Liver (tissue), 9 donors: ENCODE measurements around the gene CYFIP1. TPM values are rescaled to one million over a fixed set of nuclear protein-coding genes. Genes with fewer than 3 reads are reported as not detected.

ENCODE experiments used
- DNase-seq: peaks from one replicate; pipeline ENCODE4 v3.0.0-alpha.2; 2017; ENCODE audit warnings: low spot score
- H3K27ac ChIP-seq, 2 donors: one replicate each; pipeline ENCODE4 v1.7.0; 2013; ENCODE audit warnings: inconsistent platforms in 2 of 2, low read length in 2 of 2, control low read depth in 1 of 2, low read depth in 1 of 2, mild to moderate bottlenecking in 1 of 2
- H3K27me3 ChIP-seq, 4 donors: one replicate each; pipeline versions ENCODE4 v1.6.1 to v1.7.0; 2013; ENCODE audit warnings: low read length in 3 of 4, inconsistent platforms in 1 of 4, mild to moderate bottlenecking in 1 of 4, moderate library complexity in 1 of 4; ENCODE audit not compliant: control insufficient read depth in 4 of 4, insufficient read depth in 4 of 4
- H3K36me3 ChIP-seq, 4 donors: one replicate each; pipeline versions ENCODE4 v1.6.1 to v1.7.0; 2013; ENCODE audit warnings: low read length in 3 of 4, mild to moderate bottlenecking in 3 of 4, low read depth in 1 of 4, moderate library complexity in 1 of 4; ENCODE audit not compliant: control insufficient read depth in 4 of 4, insufficient read depth in 3 of 4
- H3K4me1 ChIP-seq, 4 donors: one replicate each; pipeline versions ENCODE4 v1.6.1 to v1.7.0; 2013; ENCODE audit warnings: low read length in 3 of 4, mild to moderate bottlenecking in 3 of 4, moderate library complexity in 1 of 4; ENCODE audit not compliant: control insufficient read depth in 4 of 4, insufficient read depth in 4 of 4
- H3K4me3 ChIP-seq, 3 donors: one replicate each; pipeline versions ENCODE4 v1.6.1 to v1.7.0; 2013; ENCODE audit warnings: low read length in 3 of 3, control low read depth in 1 of 3, low read depth in 1 of 3, mild to moderate bottlenecking in 1 of 3
- H3K9ac ChIP-seq, 2 donors: one replicate each; pipeline ENCODE4 v1.7.0; 2013; ENCODE audit warnings: low read length in 2 of 2, mild to moderate bottlenecking in 2 of 2, moderate library complexity in 2 of 2, control low read depth in 1 of 2, low read depth in 1 of 2
- H3K9me3 ChIP-seq, 4 donors: one replicate each; pipeline versions ENCODE4 v1.6.1 to v1.7.0; 2013; ENCODE audit warnings: low read length in 3 of 4; ENCODE audit not compliant: control insufficient read depth in 4 of 4
- EGR1 ChIP-seq, 2 donors: IDR thresholded peaks; 2 replicates each; pipeline ENCODE4 v1.6.1; 2016 to 2018; ENCODE audit warnings: antibody characterized with exemption in 2 of 2, low read depth in 2 of 2
- FOXA1 ChIP-seq: IDR thresholded peaks from 2 replicates; pipeline ENCODE4 v1.6.1; 2016; ENCODE audit warnings: antibody characterized with exemption
- FOXA2 ChIP-seq: IDR thresholded peaks from 2 replicates; pipeline ENCODE4 v1.6.1; 2016; ENCODE audit warnings: antibody characterized with exemption
- GABPA ChIP-seq, 2 donors: IDR thresholded peaks in 1 of 2; conservative IDR thresholded peaks in 1 of 2; 2 replicates each; pipeline ENCODE4 v1.6.1; 2016; ENCODE audit warnings: antibody characterized with exemption in 2 of 2, mild to moderate bottlenecking in 1 of 2, moderate library complexity in 1 of 2
- HNF4A ChIP-seq, 2 donors: conservative IDR thresholded peaks; 2 replicates each; pipeline ENCODE4 v1.6.1; 2016; ENCODE audit warnings: antibody characterized with exemption in 2 of 2, mild to moderate bottlenecking in 2 of 2
- JUND ChIP-seq, 2 donors: IDR thresholded peaks; 2 replicates each; pipeline ENCODE4 v1.6.1; 2016; ENCODE audit warnings: antibody characterized with exemption in 2 of 2
- NR2F2 ChIP-seq: IDR thresholded peaks from 2 replicates; pipeline ENCODE4 v1.6.1; 2016; ENCODE audit warnings: antibody characterized with exemption
- RAD21 ChIP-seq, 2 donors: IDR thresholded peaks; 2 replicates each; pipeline ENCODE4 v1.6.1; 2016; ENCODE audit warnings: antibody characterized with exemption in 2 of 2, mild to moderate bottlenecking in 2 of 2
- REST ChIP-seq: IDR thresholded peaks from 2 replicates; pipeline ENCODE4 v1.6.1; 2016; ENCODE audit warnings: antibody characterized with exemption, mild to moderate bottlenecking
- RXRA ChIP-seq, 2 donors: IDR thresholded peaks; 2 replicates each; pipeline ENCODE4 v1.6.1; 2017 to 2018; ENCODE audit warnings: antibody characterized with exemption in 2 of 2, mild to moderate bottlenecking in 1 of 2
- SP1 ChIP-seq: IDR thresholded peaks from 2 replicates; pipeline ENCODE4 v1.6.1; 2018; ENCODE audit warnings: antibody characterized with exemption, mild to moderate bottlenecking
- TAF1 ChIP-seq: conservative IDR thresholded peaks from 2 replicates; pipeline ENCODE4 v1.6.1; 2016; ENCODE audit warnings: antibody characterized with exemption, mild to moderate bottlenecking
- YY1 ChIP-seq: IDR thresholded peaks from 2 replicates; pipeline ENCODE4 v1.6.1; 2016; ENCODE audit warnings: antibody characterized with exemption, mild to moderate bottlenecking
- WGBS: extraction: QIAGEN DNeasy Blood & Tissue Kit; methylation state at CpG from one replicate; pipeline ENCODE4 v1.1.7; 2013; 5-methylcytosine and 5-hydroxymethylcytosine counted together
- polyA plus RNA-seq, 2 donors: library from polyadenylated mRNA; stranded (reverse) in 1 of 2; unstranded in 1 of 2; fragments of 200-250 nt in 1 of 2; fragments of >200 nt in 1 of 2; fragmentation: Nextera tagmentation in 1 of 2; extraction: Ambion mirVana in 1 of 2; gene quantifications; one replicate each; pipeline versions ENCODE4 v1.2.1 to v1.2.3, GENCODE V29; 2013 to 2015
- total RNA-seq, 2 donors: library from RNA; depleted of rRNA; stranded (reverse); fragments of >200 nt; gene quantifications; one replicate each; pipeline ENCODE4 v1.2.3, GENCODE V29; 2014
- TF ChIP-seq, protein P1 (sequence below): IDR thresholded peaks from 2 replicates; pipeline ENCODE4 v1.6.1; 2016; ENCODE audit warnings: antibody characterized with exemption
- TF ChIP-seq, protein P2 (sequence below): fragments of 150-350 bp; IDR thresholded peaks from 2 replicates; pipeline ENCODE4 v1.5.1; 2017; ENCODE audit warnings: improper control_type of control experiment, low read depth, low read length; ENCODE audit not compliant: missing input control
- donor health status: healthy.
- donor health status: healthy.
- donor health status: healthy.
- donor health status: healthy.
- donor health status: healthy.

Gene CYFIP1
- total and polyA plus RNA-seq, 4 donors = 13.5 to 48.3 (median 38.3) TPM

DNA sequence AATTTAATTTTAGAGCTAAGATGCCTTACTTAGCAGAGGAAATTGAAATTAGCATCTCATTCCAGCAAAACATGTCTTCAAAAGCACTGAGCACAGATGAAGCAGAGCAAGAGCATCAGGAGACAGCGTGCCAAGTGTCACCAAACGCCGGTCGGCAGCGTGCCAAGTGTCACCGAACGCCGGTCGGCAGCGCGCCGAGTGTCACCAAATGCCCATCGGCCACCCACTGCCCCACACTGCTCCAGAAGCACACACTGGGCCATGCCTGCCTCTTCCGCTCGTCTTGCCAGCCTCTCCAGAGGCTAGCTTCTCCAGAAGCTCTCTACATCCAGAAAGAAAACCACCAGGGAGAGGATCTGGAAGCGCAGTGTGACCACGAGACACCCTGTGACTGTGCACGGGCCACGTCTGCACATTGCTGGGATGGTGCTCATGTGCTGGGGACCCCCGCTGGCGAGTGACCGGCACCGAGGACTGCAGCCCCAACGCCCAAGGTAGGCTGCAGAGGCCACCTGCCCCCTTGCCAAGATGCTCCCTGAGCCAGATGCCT, 37.8 kb downstream of the CYFIP1 start:
- TF ChIP-seq NR2F2 = no peak
- TF ChIP-seq TAF1 = no peak
- TF ChIP-seq HNF4A (conservative IDR thresholded peaks at IDR 0.05) = no peak
- no peak for TF ChIP-seq EGR1 (IDR thresholded peaks at IDR 0.05; ENCODE audit: low read depth in 2 of 2)
- TF ChIP-seq, protein P1, sequence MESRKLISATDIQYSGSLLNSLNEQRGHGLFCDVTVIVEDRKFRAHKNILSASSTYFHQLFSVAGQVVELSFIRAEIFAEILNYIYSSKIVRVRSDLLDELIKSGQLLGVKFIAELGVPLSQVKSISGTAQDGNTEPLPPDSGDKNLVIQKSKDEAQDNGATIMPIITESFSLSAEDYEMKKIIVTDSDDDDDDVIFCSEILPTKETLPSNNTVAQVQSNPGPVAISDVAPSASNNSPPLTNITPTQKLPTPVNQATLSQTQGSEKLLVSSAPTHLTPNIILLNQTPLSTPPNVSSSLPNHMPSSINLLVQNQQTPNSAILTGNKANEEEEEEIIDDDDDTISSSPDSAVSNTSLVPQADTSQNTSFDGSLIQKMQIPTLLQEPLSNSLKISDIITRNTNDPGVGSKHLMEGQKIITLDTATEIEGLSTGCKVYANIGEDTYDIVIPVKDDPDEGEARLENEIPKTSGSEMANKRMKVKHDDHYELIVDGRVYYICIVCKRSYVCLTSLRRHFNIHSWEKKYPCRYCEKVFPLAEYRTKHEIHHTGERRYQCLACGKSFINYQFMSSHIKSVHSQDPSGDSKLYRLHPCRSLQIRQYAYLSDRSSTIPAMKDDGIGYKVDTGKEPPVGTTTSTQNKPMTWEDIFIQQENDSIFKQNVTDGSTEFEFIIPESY = no peak
- no peak for TF ChIP-seq SP1
- TF ChIP-seq JUND (IDR thresholded peaks at IDR 0.05) = no peak
- TF ChIP-seq GABPA (IDR thresholded peaks at IDR 0.05 in 1 of 2, conservative IDR thresholded peaks at IDR 0.05 in 1 of 2) = no peak
- no peak for TF ChIP-seq FOXA2
- no peak for TF ChIP-seq YY1
- TF ChIP-seq REST = no peak
- no peak for DNase-seq
- H3K9me3 ChIP-seq = no peaks in the 10 kb centered on the region
- no peak overlapping the region for H3K27ac ChIP-seq
- H3K27me3 ChIP-seq = no peaks in the 10 kb centered on the region
- no peak overlapping the region for H3K4me3 ChIP-seq
- H3K36me3 ChIP-seq = peaks cover 15 to 48% (median 23%) of the 10 kb centered on the region in 4 donors
- 95% methylated on average over 24 of the region's 24 CpGs for WGBS
- no peak overlapping the region for H3K9ac ChIP-seq
- H3K4me1 ChIP-seq = no peaks in the 10 kb centered on the region

- TF ChIP-seq RAD21 (IDR thresholded peaks at IDR 0.05) = no peak
- TF ChIP-seq JUND (IDR thresholded peaks at IDR 0.05) = no peak
- no peak for TF ChIP-seq RXRA (IDR thresholded peaks at IDR 0.05)
- TF ChIP-seq TAF1 = no peak
- TF ChIP-seq, protein P2, sequence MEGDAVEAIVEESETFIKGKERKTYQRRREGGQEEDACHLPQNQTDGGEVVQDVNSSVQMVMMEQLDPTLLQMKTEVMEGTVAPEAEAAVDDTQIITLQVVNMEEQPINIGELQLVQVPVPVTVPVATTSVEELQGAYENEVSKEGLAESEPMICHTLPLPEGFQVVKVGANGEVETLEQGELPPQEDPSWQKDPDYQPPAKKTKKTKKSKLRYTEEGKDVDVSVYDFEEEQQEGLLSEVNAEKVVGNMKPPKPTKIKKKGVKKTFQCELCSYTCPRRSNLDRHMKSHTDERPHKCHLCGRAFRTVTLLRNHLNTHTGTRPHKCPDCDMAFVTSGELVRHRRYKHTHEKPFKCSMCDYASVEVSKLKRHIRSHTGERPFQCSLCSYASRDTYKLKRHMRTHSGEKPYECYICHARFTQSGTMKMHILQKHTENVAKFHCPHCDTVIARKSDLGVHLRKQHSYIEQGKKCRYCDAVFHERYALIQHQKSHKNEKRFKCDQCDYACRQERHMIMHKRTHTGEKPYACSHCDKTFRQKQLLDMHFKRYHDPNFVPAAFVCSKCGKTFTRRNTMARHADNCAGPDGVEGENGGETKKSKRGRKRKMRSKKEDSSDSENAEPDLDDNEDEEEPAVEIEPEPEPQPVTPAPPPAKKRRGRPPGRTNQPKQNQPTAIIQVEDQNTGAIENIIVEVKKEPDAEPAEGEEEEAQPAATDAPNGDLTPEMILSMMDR = no peak
- TF ChIP-seq FOXA2 = no peak
- no peak for TF ChIP-seq FOXA1
- no peak for TF ChIP-seq NR2F2
- no peak for TF ChIP-seq REST
- no peak for TF ChIP-seq GABPA (IDR thresholded peaks at IDR 0.05 in 1 of 2, conservative IDR thresholded peaks at IDR 0.05 in 1 of 2)
- no peak overlapping the region for H3K27ac ChIP-seq
- 96% methylated on average over 4 of the region's 4 CpGs for WGBS
- no peak for DNase-seq
- peaks cover 20 to 58% (median 33%) of the 10 kb centered on the region in 4 donors for H3K36me3 ChIP-seq
- H3K4me3 ChIP-seq = no peak overlapping the region
- no peaks in the 10 kb centered on the region for H3K9me3 ChIP-seq
- no peaks in the 10 kb centered on the region for H3K4me1 ChIP-seq
- H3K27me3 ChIP-seq = no peaks in the 10 kb centered on the region
- no peak overlapping the region for H3K9ac ChIP-seq
Observed at GRCh38 chr15:22941179-22941578, 39.0 kb downstream of the CYFIP1 start.
